CD8-positive, alpha-beta memory T cell (primary cell): ENCODE results near the gene WNT11. TPM values are rescaled to one million over a fixed set of nuclear protein-coding genes. Genes with fewer than 3 reads are reported as not detected.

Experiments used
- CTCF ChIA-PET: fragments of 350-600 bp; sonication (Branson Sonifier 250); formaldehyde crosslinking; loops from one replicate; lab custom pipeline; 2021; ENCODE audit warnings: antibody characterized with exemption; lab: Charles Lee
- POLR2A ChIA-PET: fragments of 350-600 bp; sonication (Branson Sonifier 250); formaldehyde crosslinking; loops from one replicate; lab custom pipeline; 2021; ENCODE audit warnings: antibody characterized with exemption; lab: Charles Lee
- DNase-seq, 5 donors: peaks; one replicate each; pipeline versions ENCODE4 v3.0.0 to v3.0.0-alpha.2; 2020 to 2022; ENCODE audit warnings: mixed read lengths in 1 of 5
- H3K27ac ChIP-seq: one replicate; pipeline ENCODE4 v1.7.0; 2013; ENCODE audit warnings: low read depth, mild to moderate bottlenecking, low read length, moderate library complexity
- H3K27me3 ChIP-seq: 2 replicates; pipeline ENCODE4 v1.7.0; 2013; ENCODE audit warnings: low read length, mild to moderate bottlenecking; ENCODE audit not compliant: insufficient read depth, poor library complexity, severe bottlenecking
- H3K36me3 ChIP-seq: 2 replicates; pipeline ENCODE4 v1.7.0; 2013; ENCODE audit warnings: mild to moderate bottlenecking, low read length, moderate library complexity; ENCODE audit not compliant: insufficient read depth
- H3K4me1 ChIP-seq: 2 replicates; pipeline ENCODE4 v1.7.0; 2013; ENCODE audit warnings: mild to moderate bottlenecking, low read length, moderate library complexity; ENCODE audit not compliant: insufficient read depth
- H3K4me3 ChIP-seq: 2 replicates; pipeline ENCODE4 v1.7.0; 2013; ENCODE audit warnings: mild to moderate bottlenecking, low read length
- H3K9me3 ChIP-seq: 2 replicates; pipeline ENCODE4 v1.7.0; 2013; ENCODE audit warnings: mild to moderate bottlenecking, low read length
- H3K27ac Mint-ChIP-seq, 8 donors: one replicate each; pipeline ENCODE4 v1.8.0; 2020 to 2021; ENCODE audit warnings: mixed read lengths in 8 of 8, mild to moderate bottlenecking in 6 of 8, inconsistent platforms in 3 of 8, moderate library complexity in 3 of 8
- H3K27me3 Mint-ChIP-seq, 2 donors: one replicate each; pipeline ENCODE4 v1.8.0; 2020 to 2021; ENCODE audit warnings: mixed read lengths in 2 of 2, mild to moderate bottlenecking in 1 of 2, moderate library complexity in 1 of 2
- H3K36me3 Mint-ChIP-seq, 3 donors: one replicate each; pipeline ENCODE4 v1.8.0; 2020 to 2021; ENCODE audit warnings: mixed read lengths in 3 of 3, inconsistent platforms in 1 of 3, mild to moderate bottlenecking in 1 of 3
- H3K4me1 Mint-ChIP-seq, 3 donors: one replicate each; pipeline ENCODE4 v1.8.0; 2020 to 2021; ENCODE audit warnings: mixed read lengths in 3 of 3, inconsistent platforms in 1 of 3, mild to moderate bottlenecking in 1 of 3
- H3K4me3 Mint-ChIP-seq, 7 donors: one replicate each; pipeline ENCODE4 v1.8.0; 2020 to 2021; ENCODE audit warnings: mixed read lengths in 7 of 7, mild to moderate bottlenecking in 6 of 7, moderate library complexity in 4 of 7, inconsistent platforms in 2 of 7
- H3K9me3 Mint-ChIP-seq, 5 donors: one replicate each; pipeline ENCODE4 v1.8.0; 2020 to 2022; ENCODE audit warnings: mixed read lengths in 5 of 5, mild to moderate bottlenecking in 3 of 5, moderate library complexity in 2 of 5, inconsistent platforms in 1 of 5
- polyA plus RNA-seq: library from polyadenylated mRNA; unstranded; fragments of 300-500 nt; fragmentation: Illumina TruSeq; gene quantifications from one replicate; pipeline ENCODE4 v1.2.3, GENCODE V29; 2021
- total RNA-seq, 2 experiments: library from RNA; stranded (reverse); gene quantifications; one replicate each; pipeline ENCODE4 v1.2.3, GENCODE V29; 2021

WNT11 gene
- total and polyA plus RNA-seq, 3 experiments from 2014 or later, result 0.28 to 1.2 TPM; not detected in 1

DNA sequence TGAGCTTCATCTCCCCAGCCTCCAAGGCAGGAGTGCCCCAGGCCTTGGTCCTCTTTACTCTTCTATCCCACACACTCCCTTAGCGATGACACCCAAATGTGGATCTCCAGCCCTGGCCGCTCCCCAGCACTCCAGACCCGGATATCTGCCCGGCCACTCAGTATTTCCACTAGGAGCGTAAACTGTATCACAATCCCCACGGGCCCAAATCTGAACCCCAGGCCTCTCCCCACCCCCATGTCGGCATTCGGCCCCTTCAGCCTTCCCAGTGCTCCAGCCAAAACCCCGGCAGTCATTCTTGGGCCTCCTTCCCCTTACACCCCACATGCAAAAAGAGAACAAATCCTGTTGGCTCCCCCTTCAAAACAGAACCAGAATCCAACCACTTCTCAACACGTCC is 20.8 kb downstream of the WNT11 start:
- no peak overlapping the region for H3K27ac ChIP-seq
- no peaks in the 10 kb centered on the region for H3K36me3 ChIP-seq
- no peaks in the 10 kb centered on the region for H3K27me3 ChIP-seq
- no peaks in the 10 kb centered on the region for H3K36me3 Mint-ChIP-seq
- CTCF ChIA-PET, result interaction anchor here (1.1 to 1.3 kb wide), 2 partner anchors 23 to 383 kb away, joined by 3 to 7 read pairs; no protein-coding TSS in a partner anchor
- H3K27ac Mint-ChIP-seq, result no peak overlapping the region
- no peak for DNase-seq
- no peaks in the 10 kb centered on the region for H3K9me3 ChIP-seq
- H3K9me3 Mint-ChIP-seq, result no peaks in the 10 kb centered on the region
- no peak overlapping the region for H3K4me3 Mint-ChIP-seq
- POLR2A ChIA-PET, result no interaction called here
- no peak overlapping the region for H3K4me3 ChIP-seq
- H3K27me3 Mint-ChIP-seq, result no peaks in the 10 kb centered on the region
- no peaks in the 10 kb centered on the region for H3K4me1 ChIP-seq
- no peaks in the 10 kb centered on the region for H3K4me1 Mint-ChIP-seq

DNA sequence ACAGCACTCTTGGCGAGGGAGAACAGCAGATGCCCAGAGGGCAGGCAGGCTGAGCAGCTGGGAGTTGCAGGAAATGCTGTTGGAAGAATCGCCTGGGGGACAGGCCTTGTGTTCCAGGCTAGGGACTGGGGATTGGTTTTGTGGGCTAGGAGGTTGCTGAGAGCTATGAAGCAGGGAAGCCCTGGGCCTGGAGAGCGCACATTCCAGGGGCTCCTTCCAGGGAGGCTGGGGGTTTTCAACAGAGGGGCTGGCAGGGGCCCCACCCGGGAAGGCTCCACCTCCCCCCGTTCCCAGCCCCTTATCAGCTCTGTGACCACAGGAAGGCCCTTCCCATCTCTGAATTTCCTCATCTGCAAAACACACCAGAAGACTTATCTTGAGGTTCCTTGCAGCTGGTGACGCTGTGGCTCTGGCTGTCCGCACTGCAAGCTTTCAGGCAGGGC is 21.7 kb downstream of the WNT11 start:
- H3K4me3 ChIP-seq, result no peak overlapping the region
- POLR2A ChIA-PET, result no interaction called here
- CTCF ChIA-PET, result no interaction called here
- no peaks in the 10 kb centered on the region for H3K36me3 ChIP-seq
- no peak overlapping the region for H3K27ac Mint-ChIP-seq
- H3K4me1 ChIP-seq, result no peaks in the 10 kb centered on the region
- no peaks in the 10 kb centered on the region for H3K27me3 ChIP-seq
- H3K9me3 Mint-ChIP-seq, result no peaks in the 10 kb centered on the region
- H3K4me1 Mint-ChIP-seq, result no peaks in the 10 kb centered on the region
- DNase-seq, result no peak
- H3K27ac ChIP-seq, result peak overlapping the region; percentile 9
- no peaks in the 10 kb centered on the region for H3K36me3 Mint-ChIP-seq
- H3K9me3 ChIP-seq, result no peaks in the 10 kb centered on the region
- H3K4me3 Mint-ChIP-seq, result no peak overlapping the region
- H3K27me3 Mint-ChIP-seq, result no peaks in the 10 kb centered on the region

DNA sequence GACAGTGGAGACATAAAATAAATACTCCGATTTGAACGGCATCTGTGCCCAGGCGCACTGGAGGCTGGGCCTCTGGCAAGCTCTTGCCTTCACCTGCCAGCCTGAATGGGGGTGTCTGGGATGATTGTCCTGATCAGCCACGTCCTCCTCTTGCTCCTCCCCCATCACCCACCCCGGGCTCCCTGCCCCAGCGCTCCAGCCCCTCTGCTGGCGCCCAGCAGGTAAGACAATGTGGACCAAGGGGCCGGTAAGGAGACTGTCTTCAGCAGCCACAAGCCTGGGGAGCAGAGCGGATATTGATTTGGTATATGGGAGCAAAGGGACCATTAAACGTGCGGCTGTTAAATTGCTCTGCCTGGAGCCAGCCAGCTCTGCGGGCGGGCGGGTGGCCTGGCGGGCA is 24.9 kb downstream of the WNT11 start:
- H3K27ac Mint-ChIP-seq, result no peak overlapping the region
- no peaks in the 10 kb centered on the region for H3K36me3 ChIP-seq
- no peak overlapping the region for H3K4me3 ChIP-seq
- H3K27me3 Mint-ChIP-seq, result no peaks in the 10 kb centered on the region
- no peak overlapping the region for H3K4me3 Mint-ChIP-seq
- no peaks in the 10 kb centered on the region for H3K36me3 Mint-ChIP-seq
- H3K9me3 ChIP-seq, result no peaks in the 10 kb centered on the region
- no peaks in the 10 kb centered on the region for H3K4me1 Mint-ChIP-seq
- DNase-seq, result no peak
- H3K4me1 ChIP-seq, result no peaks in the 10 kb centered on the region
- ChIA-PET POLR2A (no interaction called here), CTCF (interaction anchor here (1.3 kb wide), 1 partner anchor 27 kb away, joined by 4 read pairs; no protein-coding TSS in a partner anchor)
- H3K9me3 Mint-ChIP-seq, result no peaks in the 10 kb centered on the region
- no peaks in the 10 kb centered on the region for H3K27me3 ChIP-seq
- H3K27ac ChIP-seq, result no peak overlapping the region

DNA sequence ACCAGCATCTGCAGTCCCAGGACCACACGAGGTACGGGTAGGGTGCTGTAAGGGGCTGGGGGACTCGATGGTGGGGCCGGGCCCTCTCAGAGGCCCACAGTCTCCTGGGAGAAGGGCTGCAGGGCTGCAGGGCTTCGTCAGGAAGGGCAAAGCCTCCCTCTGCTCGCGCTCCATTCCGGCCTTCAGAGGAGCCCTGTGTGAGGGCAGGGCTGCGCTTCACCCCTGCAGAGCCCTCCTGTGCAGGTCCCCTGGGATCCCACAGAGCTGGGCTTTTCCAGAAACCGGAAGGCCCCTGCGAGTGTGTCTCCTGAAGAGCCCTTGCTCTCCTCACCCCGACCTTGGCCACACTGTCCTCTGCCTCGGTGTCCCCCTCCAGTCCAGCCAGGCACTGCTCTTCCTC is 27.2 kb downstream of the WNT11 start:
- ChIA-PET POLR2A (no interaction called here), CTCF (no interaction called here)
- H3K4me1 ChIP-seq, result no peaks in the 10 kb centered on the region

DNA sequence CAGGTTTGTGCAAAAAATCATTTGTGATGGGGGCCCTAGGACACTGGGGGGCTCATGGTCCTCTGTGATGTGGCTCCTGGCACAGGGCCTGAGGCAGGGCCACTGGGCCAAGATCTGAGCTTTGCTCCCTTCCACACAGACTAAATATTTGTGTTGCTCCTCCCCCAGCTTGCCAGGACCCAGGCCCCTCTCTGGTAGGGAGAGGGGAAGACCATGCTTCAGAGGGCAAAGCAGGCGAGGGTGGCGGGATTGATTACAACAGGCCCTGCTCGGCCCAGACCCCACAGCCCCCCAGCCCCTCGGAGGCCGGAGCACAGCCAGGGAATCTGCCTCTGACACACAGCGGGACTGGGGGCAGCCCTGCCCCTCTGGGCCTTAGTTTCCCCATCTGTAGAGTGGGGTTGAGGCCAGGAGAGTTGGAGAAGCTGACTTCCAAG is 29.0 kb downstream of the WNT11 start:
- ChIA-PET POLR2A (no interaction called here), CTCF (no interaction called here)
- H3K27ac Mint-ChIP-seq, result no peak overlapping the region
- H3K9me3 ChIP-seq, result no peaks in the 10 kb centered on the region
- no peaks in the 10 kb centered on the region for H3K9me3 Mint-ChIP-seq
- H3K4me3 ChIP-seq, result no peak overlapping the region
- DNase-seq, result no peak
- no peak overlapping the region for H3K27ac ChIP-seq
- H3K4me1 ChIP-seq, result no peaks in the 10 kb centered on the region
- no peak overlapping the region for H3K4me3 Mint-ChIP-seq
- peaks cover 9 to 11% (median 9%) of the 10 kb centered on the region in 3 donors for H3K4me1 Mint-ChIP-seq
- H3K36me3 Mint-ChIP-seq, result no peaks in the 10 kb centered on the region
- peaks cover 0 to 2% of the 10 kb centered on the region in 2 donors for H3K27me3 Mint-ChIP-seq
- no peaks in the 10 kb centered on the region for H3K27me3 ChIP-seq
- no peaks in the 10 kb centered on the region for H3K36me3 ChIP-seq

More for the DNA sequence above, 27.2 kb downstream of the WNT11 start:
- no peaks in the 10 kb centered on the region for H3K36me3 Mint-ChIP-seq
- H3K27ac Mint-ChIP-seq, result no peak overlapping the region
- H3K27me3 Mint-ChIP-seq, result peaks cover 0 to 2% of the 10 kb centered on the region in 2 donors
- H3K4me3 ChIP-seq, result no peak overlapping the region
- H3K27ac ChIP-seq, result no peak overlapping the region
- no peaks in the 10 kb centered on the region for H3K27me3 ChIP-seq
- H3K9me3 ChIP-seq, result no peaks in the 10 kb centered on the region
- no peaks in the 10 kb centered on the region for H3K36me3 ChIP-seq
- no peak overlapping the region for H3K4me3 Mint-ChIP-seq
- no peak for DNase-seq
- no peaks in the 10 kb centered on the region for H3K9me3 Mint-ChIP-seq
- H3K4me1 Mint-ChIP-seq, result no peaks in the 10 kb centered on the region

DNA sequence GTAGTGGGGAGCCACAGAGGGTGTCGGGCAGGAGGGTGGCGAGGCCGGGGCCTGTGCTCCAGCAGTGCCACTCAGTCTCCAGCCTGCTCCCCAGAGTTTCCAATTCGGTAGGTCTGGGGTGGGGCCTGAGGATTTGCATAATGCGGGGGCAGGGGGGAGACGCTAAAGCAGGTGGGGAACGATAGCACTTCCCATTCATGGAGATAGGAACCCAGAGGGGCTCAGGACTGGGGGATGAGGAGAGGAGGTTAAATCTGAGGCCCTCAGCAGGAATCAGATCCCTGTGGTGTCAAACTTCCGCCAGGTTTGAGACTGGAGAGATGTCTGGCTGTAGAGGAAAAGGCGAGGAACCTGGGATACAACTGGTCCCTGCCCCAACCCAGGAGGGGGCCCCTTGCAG is 29.8 kb downstream of the WNT11 start:
- H3K27me3 Mint-ChIP-seq, result peaks cover 0 to 2% of the 10 kb centered on the region in 2 donors
- no peaks in the 10 kb centered on the region for H3K36me3 Mint-ChIP-seq
- CTCF ChIA-PET, result no interaction called here
- no peak overlapping the region for H3K4me3 Mint-ChIP-seq
- POLR2A ChIA-PET, result no interaction called here
- H3K4me1 ChIP-seq, result no peaks in the 10 kb centered on the region
- peaks cover 9 to 11% (median 9%) of the 10 kb centered on the region in 3 donors for H3K4me1 Mint-ChIP-seq
- H3K27ac Mint-ChIP-seq, result no peak overlapping the region
- H3K9me3 ChIP-seq, result no peaks in the 10 kb centered on the region
- no peak for DNase-seq
- H3K4me3 ChIP-seq, result no peak overlapping the region
- no peaks in the 10 kb centered on the region for H3K27me3 ChIP-seq
- no peaks in the 10 kb centered on the region for H3K9me3 Mint-ChIP-seq
- no peaks in the 10 kb centered on the region for H3K36me3 ChIP-seq
- no peak overlapping the region for H3K27ac ChIP-seq

DNA sequence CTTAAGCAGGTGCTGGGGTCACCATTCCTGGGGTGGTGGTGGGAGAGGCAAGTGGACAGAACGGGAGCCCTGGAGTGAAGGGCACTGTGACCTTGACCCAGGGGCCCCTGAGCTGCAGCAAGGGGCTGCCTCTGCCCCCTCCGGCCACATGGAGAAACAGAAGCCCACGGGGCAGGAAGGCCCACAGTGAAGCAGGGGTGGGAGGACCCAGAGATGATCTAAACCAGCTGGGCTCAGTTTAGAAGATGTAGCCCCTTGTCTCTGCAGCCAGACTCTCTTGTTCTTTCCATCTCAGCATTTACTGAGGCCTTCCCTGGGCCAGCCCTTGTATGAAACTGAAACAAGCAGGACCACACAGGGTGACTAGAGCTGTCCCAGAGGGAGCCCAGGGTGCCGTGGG is 30.5 kb downstream of the WNT11 start:
- ChIA-PET POLR2A (no interaction called here), CTCF (no interaction called here)

DNA sequence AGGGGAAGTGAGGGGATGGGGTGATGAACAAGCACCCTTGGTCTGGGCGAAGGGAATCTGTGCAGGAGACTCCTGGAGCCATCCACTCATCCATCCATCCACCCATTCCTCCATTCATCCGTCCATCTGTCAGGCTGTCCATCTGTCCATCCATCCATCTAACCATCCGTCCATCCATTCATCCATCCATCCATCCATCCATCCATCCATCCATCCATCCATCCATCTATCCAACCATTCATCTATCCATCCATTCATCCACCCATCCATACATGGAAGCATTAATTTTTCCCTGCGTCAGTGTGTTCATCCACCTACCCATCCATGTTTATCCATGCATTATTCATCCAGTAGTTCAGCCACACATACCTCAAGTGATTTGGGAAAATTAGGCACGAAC is 32.0 kb downstream of the WNT11 start:
- Mint-ChIP-seq H3K4me3 (peak overlapping the region in 1 of 7 donors; percentile 20), H3K4me1 (peaks cover 9 to 11% (median 9%) of the 10 kb centered on the region in 3 donors), H3K27me3 (peaks cover 0 to 2% of the 10 kb centered on the region in 2 donors), H3K9me3 (no peaks in the 10 kb centered on the region), H3K27ac (peak overlapping the region in 2 of 8 donors; percentile 52 to 53), H3K36me3 (no peaks in the 10 kb centered on the region)
- Histone ChIP-seq H3K36me3 (no peaks in the 10 kb centered on the region), H3K9me3 (no peaks in the 10 kb centered on the region), H3K27ac (no peak overlapping the region), H3K4me3 (no peak overlapping the region), H3K4me1 (no peaks in the 10 kb centered on the region), H3K27me3 (no peaks in the 10 kb centered on the region)
- CTCF ChIA-PET, result no interaction called here
- DNase-seq, result no peak
- POLR2A ChIA-PET, result no interaction called here

More for the DNA sequence above, 30.5 kb downstream of the WNT11 start:
- H3K9me3 ChIP-seq, result no peaks in the 10 kb centered on the region
- no peaks in the 10 kb centered on the region for H3K36me3 Mint-ChIP-seq
- H3K4me1 Mint-ChIP-seq, result peaks cover 9 to 11% (median 9%) of the 10 kb centered on the region in 3 donors
- no peak overlapping the region for H3K27ac ChIP-seq
- DNase-seq, result no peak
- H3K4me3 Mint-ChIP-seq, result no peak overlapping the region
- H3K27me3 Mint-ChIP-seq, result peaks cover 0 to 2% of the 10 kb centered on the region in 2 donors
- peak overlapping the region in 2 of 8 donors; percentile 33 to 92 for H3K27ac Mint-ChIP-seq
- H3K4me1 ChIP-seq, result no peaks in the 10 kb centered on the region
- H3K9me3 Mint-ChIP-seq, result no peaks in the 10 kb centered on the region
- H3K4me3 ChIP-seq, result no peak overlapping the region
- H3K36me3 ChIP-seq, result no peaks in the 10 kb centered on the region
- H3K27me3 ChIP-seq, result no peaks in the 10 kb centered on the region
